ENCODE measurements around the gene AP5Z1.

GRCh38 chr7:4828720-4829383 is 53.4 kb downstream of the AP5Z1 start:
- TF ChIP-seq CTCF (IDR thresholded peaks at IDR 0.05), result no peak
- no peak for TF ChIP-seq POLR2A (IDR thresholded peaks at IDR 0.05)

Data from vagina (tissue), 2 donors.